HEK293T (cell line): ENCODE results near the gene OR5W2.
"Not testable (repeated sequence)": the region's sequence is repeated elsewhere in the genome, so short reads cannot be mapped to it uniquely, and the experiment has no call there.

Experiments
- ARNT ChIP-seq: fragments of 450-650 bp; IDR thresholded peaks from 2 replicates; pipeline ENCODE4 v1.6.1; 2017; ENCODE audit warnings: mild to moderate bottlenecking
- BHLHE40 ChIP-seq: fragments of 450-650 bp; IDR thresholded peaks from 2 replicates; pipeline ENCODE4 v1.6.1; 2016; ENCODE audit warnings: mild to moderate bottlenecking, moderate library complexity, borderline replicate concordance
- CTBP1 ChIP-seq: fragments of 450-650 bp; IDR thresholded peaks from 2 replicates; pipeline ENCODE4 v1.6.1; 2016; ENCODE audit warnings: borderline replicate concordance
- FOXA1 ChIP-seq: fragments of 450-650 bp; IDR thresholded peaks from 2 replicates; pipeline ENCODE4 v1.6.1; 2016; ENCODE audit warnings: mild to moderate bottlenecking
- FOXK2 ChIP-seq: fragments of 450-650 bp; IDR thresholded peaks from 2 replicates; pipeline ENCODE4 v1.6.1; 2016; ENCODE audit warnings: mild to moderate bottlenecking
- FOXM1 ChIP-seq: fragments of 450-650 bp; IDR thresholded peaks from 2 replicates; pipeline ENCODE4 v1.6.1; 2017; ENCODE audit warnings: mild to moderate bottlenecking, borderline replicate concordance
- HDGF ChIP-seq: fragments of 450-650 bp; IDR thresholded peaks from 2 replicates; pipeline ENCODE4 v1.6.1; 2017; ENCODE audit warnings: antibody characterized with exemption, borderline replicate concordance
- NFRKB ChIP-seq: fragments of 450-650 bp; IDR thresholded peaks from 2 replicates; pipeline ENCODE4 v1.6.1; 2016; ENCODE audit warnings: mild to moderate bottlenecking, moderate library complexity
- SP1 ChIP-seq: fragments of 450-650 bp; IDR thresholded peaks from 2 replicates; pipeline ENCODE4 v1.6.1; 2017
- SUZ12 ChIP-seq: fragments of 450-650 bp; IDR thresholded peaks from 2 replicates; pipeline ENCODE4 v1.6.1; 2016; ENCODE audit warnings: mild to moderate bottlenecking
- TARDBP ChIP-seq: fragments of 450-650 bp; IDR thresholded peaks from 2 replicates; pipeline ENCODE4 v1.6.1; 2016
- ZNF384 ChIP-seq: fragments of 450-650 bp; IDR thresholded peaks from 2 replicates; pipeline ENCODE4 v1.6.1; 2016
- TF ChIP-seq, protein P1 (sequence below): fragments of 450-650 bp; IDR thresholded peaks from 2 replicates; pipeline ENCODE4 v1.6.1; 2016

DNA sequence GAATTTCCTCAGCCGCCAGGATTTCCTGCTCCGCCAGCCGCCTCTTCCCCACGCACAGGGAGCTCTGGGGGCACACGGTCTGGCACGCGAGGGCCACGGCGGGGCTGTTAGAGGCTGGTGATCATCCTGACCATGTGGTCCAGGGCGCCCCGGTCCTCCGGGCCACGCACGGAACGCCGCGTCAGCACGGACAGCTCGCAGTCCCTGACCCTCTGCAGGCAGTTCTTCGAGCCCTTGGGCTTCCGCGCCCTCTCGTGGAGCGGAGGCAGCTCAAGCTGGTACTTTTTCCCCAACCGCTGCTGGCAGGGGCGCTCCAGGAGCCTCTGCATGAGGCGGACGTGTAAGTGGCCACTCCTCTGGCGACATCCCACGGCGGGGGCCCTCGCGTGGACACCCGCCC lies 41.2 kb downstream of the OR5W2 start:
- TF ChIP-seq TARDBP, HDGF, SUZ12, FOXK2, SP1, NFRKB, ZNF384, FOXM1, BHLHE40, FOXA1, ARNT, CTBP1: not testable (repeated sequence)
- TF ChIP-seq, protein P1, sequence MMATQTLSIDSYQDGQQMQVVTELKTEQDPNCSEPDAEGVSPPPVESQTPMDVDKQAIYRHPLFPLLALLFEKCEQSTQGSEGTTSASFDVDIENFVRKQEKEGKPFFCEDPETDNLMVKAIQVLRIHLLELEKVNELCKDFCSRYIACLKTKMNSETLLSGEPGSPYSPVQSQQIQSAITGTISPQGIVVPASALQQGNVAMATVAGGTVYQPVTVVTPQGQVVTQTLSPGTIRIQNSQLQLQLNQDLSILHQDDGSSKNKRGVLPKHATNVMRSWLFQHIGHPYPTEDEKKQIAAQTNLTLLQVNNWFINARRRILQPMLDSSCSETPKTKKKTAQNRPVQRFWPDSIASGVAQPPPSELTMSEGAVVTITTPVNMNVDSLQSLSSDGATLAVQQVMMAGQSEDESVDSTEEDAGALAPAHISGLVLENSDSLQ: not testable (repeated sequence)
